HG03039 (cell line): ENCODE results near the gene RNU6-1.

ENCODE experiments used
- ATAC-seq: cut with Tn5 transposase; IDR thresholded peaks from one replicate; pipeline ENCODE4 v1.9.1; 2021; ENCODE audit warnings: mild to moderate bottlenecking, moderate library complexity; ENCODE audit not compliant: unreplicated experiment

The RNU6-1 gene

DNA sequence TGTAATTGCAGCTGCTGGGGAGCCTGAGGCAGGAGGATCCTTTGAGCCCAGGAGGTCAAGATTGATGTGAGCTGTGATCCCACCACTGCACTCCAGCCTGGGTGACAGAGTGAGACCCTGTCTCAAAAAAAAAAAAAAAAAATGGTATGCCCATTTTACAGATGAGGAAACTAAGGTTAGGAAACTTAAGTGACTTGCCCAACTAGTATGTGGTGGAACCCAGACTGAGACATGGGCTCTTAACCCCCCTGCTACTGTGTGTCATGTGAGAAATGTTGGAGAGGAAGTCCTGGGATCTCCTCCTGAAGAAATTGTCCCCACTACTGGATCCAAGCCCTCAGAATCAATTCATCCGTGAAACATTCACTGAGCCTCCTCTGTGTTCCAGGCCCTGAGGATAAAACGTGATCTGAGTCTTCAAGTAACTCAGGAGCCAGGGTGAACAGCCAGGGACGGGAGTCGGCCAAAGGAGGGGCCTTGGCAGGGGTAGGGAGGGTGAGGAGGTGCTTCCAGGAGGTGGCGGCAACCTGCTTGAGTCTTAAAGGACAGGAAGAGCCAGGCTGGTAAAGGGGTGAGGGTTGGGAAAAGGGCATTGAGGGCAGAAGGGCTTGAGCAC is 19.6 kb upstream of the RNU6-1 start:
- ATAC-seq: no peak

DNA sequence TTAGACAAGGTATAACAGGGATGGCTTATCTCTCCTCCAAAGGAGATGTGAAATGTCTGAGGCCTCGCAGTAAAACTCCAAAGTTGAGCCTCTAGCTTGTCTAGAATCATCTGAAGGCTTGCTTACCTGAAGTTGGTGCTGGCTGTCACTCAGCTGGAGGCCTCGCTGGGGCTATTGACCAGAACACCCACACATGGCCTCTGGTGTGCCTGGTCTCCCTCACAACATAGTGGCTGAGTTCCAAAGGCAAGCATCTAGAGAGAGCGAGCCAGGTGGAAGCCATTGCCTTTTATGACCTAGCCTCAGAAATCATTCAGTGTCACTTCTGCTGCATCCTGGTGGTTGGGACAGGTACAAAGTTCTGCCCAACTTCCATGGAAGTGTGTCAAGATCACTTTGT is 17.4 kb upstream of the RNU6-1 start:
- ATAC-seq: no peak

DNA sequence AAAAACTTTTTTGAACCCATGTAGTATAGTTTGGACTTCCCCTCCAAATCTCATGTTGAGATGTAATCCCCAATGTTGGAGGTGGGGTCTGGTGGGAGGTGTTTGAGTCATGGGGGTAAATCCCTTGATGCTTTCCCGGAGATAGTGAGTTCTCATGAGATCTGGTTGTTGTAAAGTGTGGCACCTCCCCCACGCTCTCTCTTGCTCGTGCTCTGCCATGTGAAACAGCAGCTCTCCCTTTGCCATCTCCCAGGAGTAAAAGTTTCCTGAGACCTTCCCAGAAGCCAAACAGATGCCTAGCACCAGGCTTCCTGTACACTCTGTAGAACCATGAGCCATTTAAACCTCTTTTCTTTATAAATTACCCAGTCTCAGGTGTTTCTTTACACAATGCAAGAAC is 16.0 kb upstream of the RNU6-1 start:
- ATAC-seq: no peak

DNA sequence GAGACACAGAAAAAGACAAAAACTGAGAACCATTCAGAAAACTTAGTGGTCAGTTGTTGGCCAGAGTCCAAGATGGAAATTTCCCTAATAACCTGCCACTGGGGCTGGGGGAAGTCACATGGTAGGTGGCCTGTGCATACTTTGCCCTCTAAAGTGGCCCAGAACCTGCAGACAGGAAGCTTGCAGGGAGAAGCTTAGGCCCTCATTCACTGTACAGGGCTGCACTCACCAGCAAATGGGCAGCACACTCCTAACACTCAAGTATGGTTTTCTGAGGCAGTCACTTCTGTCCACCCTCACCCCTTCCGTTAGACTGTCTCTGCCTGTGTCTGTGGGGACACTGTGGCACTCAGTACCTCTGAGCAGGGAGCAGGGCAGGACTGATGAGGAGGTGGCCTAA is 14.5 kb upstream of the RNU6-1 start:
- no peak for ATAC-seq

DNA sequence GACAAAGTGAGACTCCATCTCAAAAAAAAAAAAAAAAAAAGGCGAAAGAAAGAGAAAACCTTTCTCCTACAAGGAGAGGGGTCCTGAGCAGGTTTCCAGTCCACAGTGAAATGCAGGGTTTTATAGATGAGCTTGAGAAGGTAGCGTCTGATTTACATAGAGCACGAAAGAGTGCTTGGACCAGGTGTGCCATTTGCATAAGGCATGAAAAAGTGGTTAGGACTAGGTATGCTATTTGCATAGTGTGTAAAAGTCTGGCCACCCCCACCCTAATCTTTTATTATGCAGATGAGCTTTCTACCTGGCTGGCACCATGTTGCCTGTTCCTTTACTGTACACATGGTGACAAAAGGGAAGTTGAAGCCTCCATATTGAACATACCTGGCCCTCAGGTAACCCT is 13.6 kb upstream of the RNU6-1 start:
- no peak for ATAC-seq

DNA sequence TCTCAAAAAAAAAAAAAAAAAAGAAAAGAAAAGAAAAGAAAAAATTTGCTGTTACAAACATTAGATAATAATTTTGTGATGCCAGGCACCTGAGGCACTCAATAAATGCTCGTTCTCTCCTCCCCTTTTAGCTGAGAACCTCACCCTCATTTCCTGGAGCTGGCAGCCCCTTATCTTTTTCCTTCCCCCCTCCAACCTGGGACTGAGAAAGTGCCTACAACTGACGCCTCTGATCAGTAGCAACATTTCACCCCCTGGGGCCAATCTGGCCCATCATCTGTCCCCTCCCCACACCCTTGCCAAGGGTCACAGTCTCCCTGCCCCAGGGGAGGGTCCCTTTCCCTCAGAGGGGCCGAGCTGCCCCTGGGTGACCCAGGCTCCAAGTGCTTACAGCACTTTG is 12.6 kb upstream of the RNU6-1 start:
- no peak for ATAC-seq

DNA sequence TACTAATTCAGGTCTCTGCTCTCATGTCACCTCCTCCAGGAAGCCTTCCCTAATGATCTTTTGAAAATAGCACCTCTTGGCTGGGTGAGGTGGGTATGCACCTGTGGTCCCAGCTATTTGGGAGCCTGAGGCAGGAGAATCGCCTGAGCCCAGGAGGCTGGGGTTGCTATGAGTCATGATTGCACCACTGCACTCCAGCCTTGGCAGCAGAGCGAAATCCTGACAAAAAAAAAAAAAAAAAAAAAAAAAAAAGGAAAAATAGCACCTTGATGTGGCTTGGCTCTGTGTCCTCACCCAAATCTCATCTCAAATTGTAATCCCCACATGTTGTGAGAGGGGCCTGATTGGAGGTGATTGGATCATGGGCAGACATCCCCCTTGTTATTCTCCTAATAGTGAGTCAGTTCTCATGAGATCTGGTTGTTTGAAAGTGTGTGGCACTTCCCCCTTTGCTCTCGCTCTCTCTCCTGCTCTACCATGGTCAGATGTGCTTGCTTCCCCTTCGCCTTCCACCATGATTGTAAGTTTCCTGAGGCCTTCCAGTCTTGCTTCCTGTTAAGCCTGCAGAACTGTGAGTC is 11.2 kb upstream of the RNU6-1 start:
- ATAC-seq: no peak

DNA sequence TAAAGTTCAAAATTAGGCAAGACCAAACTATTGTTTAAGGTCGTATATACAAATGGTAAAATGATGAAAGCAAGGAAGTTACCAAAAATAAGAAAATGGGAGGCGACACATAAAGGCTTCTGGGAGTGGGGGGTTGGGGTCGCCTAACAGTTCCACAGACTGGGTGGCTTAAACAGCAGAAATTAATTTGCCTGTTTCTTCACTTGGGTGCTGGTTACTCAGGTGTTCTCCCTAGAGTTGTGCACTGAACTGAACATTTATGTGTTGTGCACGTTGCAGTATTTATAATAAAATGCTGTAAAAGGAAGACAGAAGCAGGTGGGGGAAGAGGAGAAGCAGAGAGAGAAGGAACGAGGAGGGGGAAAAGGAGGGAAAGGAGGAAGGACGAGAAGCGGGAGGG is 10.5 kb upstream of the RNU6-1 start:
- ATAC-seq: no peak

DNA sequence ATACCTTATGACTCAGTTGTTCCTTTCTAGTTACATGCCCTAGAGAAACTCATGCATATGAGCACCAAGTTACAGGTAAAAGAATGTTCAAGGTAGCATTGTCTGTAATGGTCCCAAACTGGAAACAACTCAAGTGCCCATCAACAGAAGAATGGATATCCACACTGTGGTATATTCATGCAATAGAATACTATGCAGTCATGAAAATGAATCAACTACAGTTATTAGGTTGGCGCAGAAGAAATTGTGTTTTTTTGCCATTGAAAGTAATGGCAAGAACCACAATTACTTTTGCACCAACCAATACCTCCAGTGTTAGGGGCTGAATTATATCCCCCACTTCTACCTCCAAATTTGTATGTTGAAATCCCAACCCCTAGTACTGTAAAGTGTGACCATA is 9.7 kb upstream of the RNU6-1 start:
- no peak for ATAC-seq

DNA sequence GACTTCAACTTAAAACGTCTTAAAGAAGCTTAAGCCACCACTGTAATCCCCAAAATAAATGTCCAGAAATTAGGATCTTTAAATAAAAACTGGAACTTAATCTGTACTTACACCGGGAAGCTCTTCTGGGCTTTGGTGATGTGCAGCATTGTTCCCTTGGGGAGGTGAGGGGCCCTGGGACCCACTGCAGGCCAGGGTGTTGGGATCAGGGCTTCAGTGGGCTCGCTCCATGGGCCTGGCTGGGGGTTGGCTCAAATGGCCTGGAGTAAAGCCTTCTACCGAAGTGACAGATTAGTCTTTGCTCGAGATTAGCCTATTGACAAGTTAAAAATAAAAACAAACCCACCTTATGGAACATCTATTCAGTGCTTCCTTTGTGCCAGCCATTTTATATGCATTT is 6.1 kb upstream of the RNU6-1 start:
- ATAC-seq: no peak

DNA sequence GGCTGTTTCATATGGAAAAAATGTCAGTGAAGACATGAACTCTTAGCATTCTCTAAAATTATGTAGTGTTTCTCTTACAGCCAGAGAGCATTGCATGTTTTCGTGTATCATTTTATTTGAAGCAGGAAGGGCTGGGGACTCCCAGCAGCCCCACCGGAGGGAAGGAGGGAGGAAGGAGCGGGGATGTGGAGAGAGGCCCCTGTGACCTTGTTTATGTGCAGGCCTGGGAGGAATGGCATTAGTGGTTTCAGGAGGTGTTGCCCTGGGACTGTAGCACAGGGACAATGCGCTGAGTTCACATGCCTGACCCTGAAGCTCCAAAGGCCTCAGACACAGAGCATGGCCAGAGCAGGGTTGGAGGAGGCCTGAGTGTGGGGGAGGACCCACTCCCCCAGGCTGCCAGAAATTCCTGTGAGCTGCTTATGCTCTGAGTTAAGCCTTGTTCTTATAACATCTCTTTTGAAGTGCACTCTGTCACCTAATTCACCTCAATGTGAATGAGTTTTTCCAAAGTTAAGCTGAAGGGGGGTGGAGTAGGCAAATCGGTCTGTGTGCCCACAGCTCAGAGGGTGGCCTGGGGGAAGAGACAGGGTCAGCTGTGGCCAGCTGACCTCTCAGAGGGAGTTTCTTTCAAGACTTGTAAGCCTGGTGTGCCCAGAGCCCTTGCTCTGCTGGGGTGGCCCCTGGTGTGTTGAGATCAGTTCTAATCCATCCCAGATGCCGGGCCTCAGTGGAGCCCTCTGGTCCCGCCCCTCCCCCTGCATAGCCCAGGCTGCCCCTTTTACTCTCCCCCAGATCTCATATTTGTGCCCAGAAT is 3.9 kb upstream of the RNU6-1 start:
- no peak for ATAC-seq

DNA sequence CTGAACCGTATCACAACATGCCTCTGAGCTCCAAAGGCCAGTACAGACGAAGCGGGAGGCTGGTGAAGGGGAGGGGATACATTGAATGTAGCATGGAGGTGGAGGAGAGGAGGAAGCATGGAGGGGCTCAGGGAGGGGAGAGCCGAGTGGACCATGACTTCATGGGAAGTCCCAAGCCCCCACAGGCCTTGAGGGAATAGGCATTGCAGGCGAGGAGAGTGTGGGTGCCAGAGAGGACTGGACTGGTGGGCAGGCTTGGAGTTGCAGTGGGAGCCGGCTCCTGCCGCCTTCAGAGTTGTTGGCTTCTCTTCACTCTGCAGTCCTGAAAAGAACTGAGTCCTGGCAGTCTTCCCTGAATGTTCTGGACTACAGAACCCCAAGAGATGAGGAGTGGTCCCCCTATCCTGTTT is 3.3 kb upstream of the RNU6-1 start:
- ATAC-seq: no peak

DNA sequence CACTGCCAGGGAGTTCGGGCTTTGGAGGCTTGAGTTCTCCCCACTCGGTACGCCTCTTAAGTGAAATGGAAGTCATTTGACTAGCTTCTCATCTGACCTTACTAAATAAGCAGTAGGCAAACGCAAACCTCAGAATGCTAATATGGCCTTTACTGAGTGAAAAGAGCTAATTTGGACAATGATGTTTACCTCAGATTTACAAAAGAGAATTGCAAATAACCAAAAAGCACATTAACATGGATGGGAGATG is 1.6 kb upstream of the RNU6-1 start:
- ATAC-seq: no peak

DNA sequence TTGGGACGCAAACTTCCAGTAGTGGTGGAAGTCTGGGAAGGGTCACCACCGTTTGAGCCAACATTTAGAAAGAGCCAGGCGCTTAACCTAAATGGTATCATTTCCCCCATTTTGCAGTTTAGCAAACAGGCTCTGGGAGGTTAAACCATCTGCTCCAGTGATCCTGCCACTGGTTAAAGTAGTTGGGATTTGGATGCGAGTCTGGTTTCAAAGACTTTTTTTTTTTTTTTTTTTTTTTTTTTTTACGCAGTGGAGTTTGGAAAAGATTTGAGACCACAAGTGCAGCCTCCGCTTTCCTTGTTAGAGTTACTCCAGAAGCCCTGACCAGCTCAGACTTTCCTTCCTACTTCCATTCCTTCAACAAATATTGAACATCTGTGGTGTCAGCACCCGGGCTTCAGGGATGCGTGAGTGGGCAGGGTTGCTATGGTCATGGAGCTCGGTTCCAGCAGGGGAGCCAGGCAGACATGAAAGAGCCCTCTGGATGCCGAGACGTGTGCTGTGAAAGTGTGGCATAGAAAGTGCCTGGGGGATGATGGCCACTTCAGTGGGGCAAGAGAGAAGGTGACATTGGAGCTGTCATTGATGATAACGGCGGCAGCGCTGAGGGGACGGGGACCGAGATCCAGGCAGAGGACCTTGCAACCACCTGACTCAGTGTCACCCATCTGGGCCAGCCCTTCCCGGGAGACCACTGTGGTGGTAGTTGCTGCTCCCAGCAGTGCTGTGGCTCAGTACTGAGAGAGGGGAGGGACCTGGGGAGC is 1.1 kb upstream of the RNU6-1 start:
- ATAC-seq: no peak

DNA sequence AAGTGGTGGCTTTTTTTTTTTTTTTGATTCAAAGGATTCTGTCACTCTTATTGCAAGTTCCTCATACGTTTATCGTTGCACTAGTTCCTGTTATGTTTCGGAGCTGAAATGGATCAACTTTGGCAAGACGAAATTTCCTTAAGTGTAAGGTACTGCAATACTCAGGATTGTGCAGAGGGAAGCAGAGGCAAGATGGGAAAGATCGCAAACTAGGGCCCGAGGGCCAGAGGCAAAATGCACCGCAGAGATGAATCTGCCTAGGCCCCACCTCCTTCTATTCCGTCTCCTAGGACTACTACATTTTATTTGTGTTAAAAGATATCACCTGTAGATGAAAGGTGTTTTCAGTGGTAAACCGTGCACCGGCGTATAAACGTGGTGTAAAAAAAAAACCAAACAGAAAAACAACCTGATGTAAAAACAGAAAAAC is 331 bp downstream of the RNU6-1 start:
- ATAC-seq: peak; percentile 4

DNA sequence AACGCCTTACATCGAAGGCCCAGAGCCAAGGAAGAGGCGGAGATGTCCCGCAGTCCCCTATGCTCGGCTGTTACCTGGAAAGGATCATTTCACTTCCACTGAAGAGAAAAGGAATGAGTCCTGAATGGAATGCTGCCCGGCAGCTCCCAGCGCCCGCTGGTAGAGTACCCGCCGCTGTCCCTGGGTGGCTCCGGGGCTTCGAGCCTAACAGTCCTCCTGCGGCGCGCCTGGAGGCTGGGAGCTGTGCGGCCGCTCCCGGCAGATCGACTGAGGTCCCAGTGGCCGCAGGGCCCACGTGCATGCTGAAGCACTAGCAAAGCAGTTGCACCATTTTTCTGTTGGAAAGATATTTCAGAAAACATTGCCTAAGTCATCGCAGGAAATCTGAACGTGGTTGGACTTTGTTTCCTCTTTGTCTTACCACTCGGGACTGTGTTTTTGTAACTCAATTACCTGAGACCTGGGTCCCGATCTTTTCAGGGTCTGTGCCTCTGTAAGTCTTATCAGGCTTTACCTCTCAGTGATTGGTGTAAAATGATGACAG is 984 bp downstream of the RNU6-1 start:
- ATAC-seq: no peak

DNA sequence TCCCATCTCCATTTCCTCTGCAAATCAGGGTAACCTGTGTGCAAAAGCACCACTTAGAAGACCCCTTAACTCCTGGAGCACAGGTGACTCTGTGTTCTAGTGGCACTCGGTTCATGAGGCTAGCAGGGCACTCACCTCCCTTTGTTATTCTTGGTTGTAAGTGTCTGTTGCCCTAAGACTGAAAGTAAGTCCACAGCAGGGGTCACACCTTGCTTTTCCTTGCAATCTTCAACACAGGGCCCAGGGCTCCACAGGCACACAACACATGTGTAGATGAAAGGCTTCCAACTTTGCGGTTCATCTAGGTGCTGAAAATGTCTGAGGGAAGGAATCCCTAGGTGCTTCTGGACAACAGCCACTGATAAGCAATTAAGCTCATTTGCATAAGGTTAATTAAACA is 2.9 kb downstream of the RNU6-1 start:
- no peak for ATAC-seq

DNA sequence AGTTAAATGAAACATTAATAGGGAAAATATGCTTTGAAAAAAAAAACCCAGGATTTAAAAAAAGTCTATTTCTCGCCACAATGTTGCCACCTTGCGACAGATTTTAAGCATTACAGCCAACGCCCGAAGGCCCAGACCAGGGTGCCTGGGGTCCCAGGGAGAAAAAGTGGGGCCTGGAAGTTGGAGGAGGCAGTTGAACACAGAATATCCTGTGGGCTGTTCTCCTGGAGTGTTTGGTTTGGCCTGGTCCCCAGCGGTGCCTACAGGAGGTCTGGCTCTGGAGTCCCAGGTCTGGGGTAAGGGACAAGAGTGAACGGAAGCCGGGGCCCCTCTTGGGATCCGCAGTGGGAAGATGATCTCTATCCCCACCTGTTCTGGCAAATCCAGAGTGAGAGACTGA is 3.4 kb downstream of the RNU6-1 start:
- ATAC-seq: no peak

DNA sequence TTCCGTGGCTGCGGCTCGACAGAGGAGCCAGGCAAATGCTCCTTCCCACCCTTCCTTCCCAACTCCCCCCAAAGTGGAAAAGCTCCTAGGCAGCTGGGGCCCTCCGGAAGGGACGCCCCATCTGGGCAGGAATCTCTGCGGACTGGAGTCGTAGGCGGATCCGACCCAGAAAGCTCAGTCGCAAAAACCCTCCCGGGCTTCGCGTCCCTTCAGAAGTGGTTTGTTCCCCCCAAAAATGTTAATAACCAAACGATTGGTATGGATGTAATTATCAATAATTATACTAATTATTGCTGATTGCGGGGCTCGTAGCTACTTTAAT is 3.8 kb downstream of the RNU6-1 start:
- ATAC-seq: no peak

DNA sequence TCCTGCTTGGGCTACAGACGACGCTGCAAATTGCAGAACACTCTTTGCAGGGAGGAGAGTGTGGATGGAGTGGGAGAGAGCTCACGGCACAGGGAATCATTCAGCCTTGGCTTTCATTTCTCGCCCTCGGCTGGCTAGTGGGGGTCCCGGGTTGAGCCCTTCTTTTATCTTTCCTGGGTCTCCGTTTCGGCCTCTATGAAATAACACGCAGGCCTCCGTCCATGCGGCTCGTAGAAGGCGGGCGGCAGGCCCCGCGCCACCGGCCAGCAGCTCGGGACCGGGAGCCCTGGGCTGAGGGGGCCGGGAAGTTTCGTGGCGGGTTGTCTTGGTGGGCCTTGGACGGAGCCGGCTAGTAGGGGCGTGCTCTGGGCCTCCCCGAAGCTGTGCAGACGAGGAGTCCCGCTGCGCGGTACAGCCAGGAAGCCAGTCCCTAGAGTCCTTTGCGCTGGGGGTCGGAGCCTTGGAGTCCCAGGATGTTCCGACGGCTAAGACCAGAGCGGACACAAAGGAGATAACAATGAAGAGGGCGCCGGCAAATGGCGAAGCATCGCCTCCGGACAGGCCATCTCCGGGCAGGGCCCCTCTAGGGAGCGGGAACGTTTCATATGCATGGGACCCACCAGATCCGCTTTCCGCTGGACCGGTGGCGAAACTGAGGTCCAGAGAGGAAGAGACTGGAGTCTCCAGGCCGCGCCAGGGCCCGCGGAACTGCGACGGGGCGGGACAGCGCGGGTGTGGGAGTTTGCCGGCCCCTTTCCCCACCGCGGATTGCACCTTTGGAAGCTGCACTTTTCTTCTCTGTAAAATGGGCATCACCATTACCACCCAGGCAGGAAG is 4.3 kb downstream of the RNU6-1 start:
- ATAC-seq: no peak
